Occipital lobe (tissue), 2 donors: ENCODE data around the gene PMEPA1. TPM values are rescaled to one million over a fixed set of nuclear protein-coding genes. Genes with fewer than 3 reads are reported as not detected.

Source experiments
- DNase-seq: peaks from one replicate; lab custom pipeline; 2025; lab: John Stamatoyannopoulos, UW
- total RNA-seq: library from RNA; depleted of rRNA; stranded (reverse); fragments of >200 nt; gene quantifications from one replicate; pipeline ENCODE4 v1.2.3, GENCODE V29; 2014

PMEPA1 gene
- total RNA-seq, 1 donor from 2014 or later: 8.3 TPM

GRCh38 chr20:57624124-57624523 is 85.7 kb downstream of the PMEPA1 start:
- DNase-seq: no peak

GRCh38 chr20:57622579-57623381 is 87.0 kb downstream of the PMEPA1 start:
- DNase-seq: no peak

- no peak for DNase-seq
These were observed 87.6 kb downstream of the PMEPA1 start for GRCh38 chr20:57622201-57622570.

- no peak for DNase-seq
These were observed 88.2 kb downstream of the PMEPA1 start for GRCh38 chr20:57621421-57622200.

- no peak for DNase-seq
These were observed 88.8 kb downstream of the PMEPA1 start for GRCh38 chr20:57620999-57621398.

GRCh38 chr20:57620274-57620990 is 89.4 kb downstream of the PMEPA1 start, which contains the start of gene ZBP1:
ZBP1 (minus strand) TSS chr20:57620426; CDS start chr20:57620295, 131 bp downstream.
- DNase-seq: no peak

GRCh38 chr20:57619051-57619831 is 90.6 kb downstream of the PMEPA1 start:
- DNase-seq: no peak

GRCh38 chr20:57618764-57619050 is 91.1 kb downstream of the PMEPA1 start:
- no peak for DNase-seq

- DNase-seq: no peak
These were observed 91.6 kb downstream of the PMEPA1 start for GRCh38 chr20:57618091-57618763.

GRCh38 chr20:57617079-57617795 is 92.6 kb downstream of the PMEPA1 start:
- no peak for DNase-seq

GRCh38 chr20:57616143-57616951 is 93.5 kb downstream of the PMEPA1 start:
- DNase-seq: no peak

GRCh38 chr20:57615445-57615811 is 94.4 kb downstream of the PMEPA1 start:
- no peak for DNase-seq

- DNase-seq: no peak
These were observed 95.0 kb downstream of the PMEPA1 start for GRCh38 chr20:57614490-57615444.

GRCh38 chr20:57613481-57613921 is 96.3 kb downstream of the PMEPA1 start:
- no peak for DNase-seq

- no peak for DNase-seq
These were observed 96.9 kb downstream of the PMEPA1 start for GRCh38 chr20:57612916-57613315.

- no peak for DNase-seq
These were observed 97.4 kb downstream of the PMEPA1 start for GRCh38 chr20:57612436-57612835.

- no peak for DNase-seq
These were observed 98.1 kb downstream of the PMEPA1 start for GRCh38 chr20:57611586-57612311.
